Measurements from ENCODE around the gene PTPRN. TPM values are rescaled to one million over a fixed set of nuclear protein-coding genes. Genes with fewer than 3 reads are reported as not detected.

PTPRN gene
- total and polyA plus RNA-seq, 2 experiments from 2014 or later = 5.1 to 22.1 TPM

MicroRNAs encoded within 50 kb of the gene (microRNA counts, 767-probe panel; counts per million panel counts)
- not detected for microRNA hsa-miR-153

Small RNA genes within 50 kb of the gene (microRNA-seq; reads per million reads assigned to microRNA genes)
- not detected for gene MIR153-1

Small RNA genes within 50 kb of the gene (small RNA-seq; reads per million reads assigned to genes)
- gene AC053503.3 (ENCODE audit: low replicate concordance) = not detected
- 0.15 reads per million for gene MIR153-1 (ENCODE audit: low replicate concordance)

Other genes with a start within 250 kb of the PTPRN start
- gene IHH, start 248.5 kb downstream of the PTPRN start, total RNA-seq (2014; rRNA removed; shearing (Covaris generic)) = not detected in 2 replicates
- gene IHH, start 248.5 kb downstream of the PTPRN start, polyA plus RNA-seq (2016; fragmentation: Nextera tagmentation; extraction: Ambion mirVana) = not detected in 2 replicates
- 25.2 and 30.6 TPM in 2 replicates for gene NHEJ1, start 148.6 kb downstream of the PTPRN start, total RNA-seq (2014; rRNA removed; shearing (Covaris generic))
- 16.5 and 19.6 TPM in 2 replicates for gene NHEJ1, start 148.6 kb downstream of the PTPRN start, polyA plus RNA-seq (2016; fragmentation: Nextera tagmentation; extraction: Ambion mirVana)
- gene SLC23A3, start 139.4 kb downstream of the PTPRN start, total RNA-seq (2014; rRNA removed; shearing (Covaris generic)) = 0.73 TPM in 1 of 2 replicates, not detected in the other
- gene SLC23A3, start 139.4 kb downstream of the PTPRN start, polyA plus RNA-seq (2016; fragmentation: Nextera tagmentation; extraction: Ambion mirVana) = 0.10 and 0.26 TPM in 2 replicates
- 18.2 and 22.8 TPM in 2 replicates for gene CNPPD1, start 132.5 kb downstream of the PTPRN start, total RNA-seq (2014; rRNA removed; shearing (Covaris generic))
- 17.4 and 18.0 TPM in 2 replicates for gene CNPPD1, start 132.5 kb downstream of the PTPRN start, polyA plus RNA-seq (2016; fragmentation: Nextera tagmentation; extraction: Ambion mirVana)
- 35.1 and 41.8 TPM in 2 replicates for gene RETREG2, start 131.1 kb downstream of the PTPRN start, total RNA-seq (2014; rRNA removed; shearing (Covaris generic))
- 12.7 and 13.2 TPM in 2 replicates for gene RETREG2, start 131.1 kb downstream of the PTPRN start, polyA plus RNA-seq (2016; fragmentation: Nextera tagmentation; extraction: Ambion mirVana)
- gene ZFAND2B, start 102.6 kb downstream of the PTPRN start, total RNA-seq (2014; rRNA removed; shearing (Covaris generic)) = 21.5 and 30.0 TPM in 2 replicates
- gene ZFAND2B, start 102.6 kb downstream of the PTPRN start, polyA plus RNA-seq (2016; fragmentation: Nextera tagmentation; extraction: Ambion mirVana) = 13.1 and 16.3 TPM in 2 replicates
- gene ABCB6, start 90.4 kb downstream of the PTPRN start, total RNA-seq (2014; rRNA removed; shearing (Covaris generic)) = 35.1 and 43.6 TPM in 2 replicates
- 26.2 and 29.8 TPM in 2 replicates for gene ABCB6, start 90.4 kb downstream of the PTPRN start, polyA plus RNA-seq (2016; fragmentation: Nextera tagmentation; extraction: Ambion mirVana)
- gene ATG9A, start 79.8 kb downstream of the PTPRN start, total RNA-seq (2014; rRNA removed; shearing (Covaris generic)) = 54.2 and 62.7 TPM in 2 replicates
- gene ATG9A, start 79.8 kb downstream of the PTPRN start, polyA plus RNA-seq (2016; fragmentation: Nextera tagmentation; extraction: Ambion mirVana) = 18.0 and 20.7 TPM in 2 replicates
- 51.2 and 61.9 TPM in 2 replicates for gene ANKZF1, start 79.6 kb downstream of the PTPRN start, total RNA-seq (2014; rRNA removed; shearing (Covaris generic))
- gene ANKZF1, start 79.6 kb downstream of the PTPRN start, polyA plus RNA-seq (2016; fragmentation: Nextera tagmentation; extraction: Ambion mirVana) = 29.9 TPM in 2 replicates
- 5.4 and 5.6 TPM in 2 replicates for gene GLB1L, start 64.0 kb downstream of the PTPRN start, total RNA-seq (2014; rRNA removed; shearing (Covaris generic))
- gene GLB1L, start 64.0 kb downstream of the PTPRN start, polyA plus RNA-seq (2016; fragmentation: Nextera tagmentation; extraction: Ambion mirVana) = 1.7 TPM in 2 replicates
- gene STK16, start 63.9 kb downstream of the PTPRN start, total RNA-seq (2014; rRNA removed; shearing (Covaris generic)) = 12.1 and 17.0 TPM in 2 replicates
- 3.1 and 3.4 TPM in 2 replicates for gene STK16, start 63.9 kb downstream of the PTPRN start, polyA plus RNA-seq (2016; fragmentation: Nextera tagmentation; extraction: Ambion mirVana)
- 0.14 TPM in 1 of 2 replicates, not detected in the other for gene TUBA4B, start 56.2 kb downstream of the PTPRN start, total RNA-seq (2014; rRNA removed; shearing (Covaris generic))
- 0.17 TPM in 1 of 2 replicates, not detected in the other for gene TUBA4B, start 56.2 kb downstream of the PTPRN start, polyA plus RNA-seq (2016; fragmentation: Nextera tagmentation; extraction: Ambion mirVana)
- 77.7 and 89.6 TPM in 2 replicates for gene TUBA4A, start 55.5 kb downstream of the PTPRN start, total RNA-seq (2014; rRNA removed; shearing (Covaris generic))
- gene TUBA4A, start 55.5 kb downstream of the PTPRN start, polyA plus RNA-seq (2016; fragmentation: Nextera tagmentation; extraction: Ambion mirVana) = 43.3 and 44.3 TPM in 2 replicates
- 25.5 and 25.9 TPM in 2 replicates for gene DNAJB2, start 30.0 kb downstream of the PTPRN start, total RNA-seq (2014; rRNA removed; shearing (Covaris generic))
- gene DNAJB2, start 30.0 kb downstream of the PTPRN start, polyA plus RNA-seq (2016; fragmentation: Nextera tagmentation; extraction: Ambion mirVana) = 6.4 and 9.0 TPM in 2 replicates
- not detected in 2 replicates for gene RESP18, start 23.3 kb upstream of the PTPRN start, total RNA-seq (2014; rRNA removed; shearing (Covaris generic))
- not detected in 2 replicates for gene RESP18, start 23.3 kb upstream of the PTPRN start, polyA plus RNA-seq (2016; fragmentation: Nextera tagmentation; extraction: Ambion mirVana)
- 58.8 and 67.9 TPM in 2 replicates for gene DNPEP, start 78.5 kb upstream of the PTPRN start, total RNA-seq (2014; rRNA removed; shearing (Covaris generic))
- 44.9 and 49.2 TPM in 2 replicates for gene DNPEP, start 78.5 kb upstream of the PTPRN start, polyA plus RNA-seq (2016; fragmentation: Nextera tagmentation; extraction: Ambion mirVana)
- gene DES, start 109.0 kb upstream of the PTPRN start, total RNA-seq (2014; rRNA removed; shearing (Covaris generic)) = 2.0 and 6.1 TPM in 2 replicates
- gene DES, start 109.0 kb upstream of the PTPRN start, polyA plus RNA-seq (2016; fragmentation: Nextera tagmentation; extraction: Ambion mirVana) = 1.0 and 1.3 TPM in 2 replicates
- gene SPEG, start 125.4 kb upstream of the PTPRN start, total RNA-seq (2014; rRNA removed; shearing (Covaris generic)) = 32.4 and 32.6 TPM in 2 replicates
- gene SPEG, start 125.4 kb upstream of the PTPRN start, polyA plus RNA-seq (2016; fragmentation: Nextera tagmentation; extraction: Ambion mirVana) = 12.6 and 12.9 TPM in 2 replicates
- 33.8 and 37.3 TPM in 2 replicates for gene GMPPA, start 189.5 kb upstream of the PTPRN start, total RNA-seq (2014; rRNA removed; shearing (Covaris generic))
- 25.2 and 27.0 TPM in 2 replicates for gene GMPPA, start 189.5 kb upstream of the PTPRN start, polyA plus RNA-seq (2016; fragmentation: Nextera tagmentation; extraction: Ambion mirVana)
- gene ASIC4, start 205.1 kb upstream of the PTPRN start, total RNA-seq (2014; rRNA removed; shearing (Covaris generic)) = 3.6 TPM in 1 of 2 replicates, not detected in the other
- 0.13 and 0.40 TPM in 2 replicates for gene ASIC4, start 205.1 kb upstream of the PTPRN start, polyA plus RNA-seq (2016; fragmentation: Nextera tagmentation; extraction: Ambion mirVana)
- 232 and 252 TPM in 2 replicates for gene CHPF, start 234.4 kb upstream of the PTPRN start, total RNA-seq (2014; rRNA removed; shearing (Covaris generic))
- 34.4 and 36.5 TPM in 2 replicates for gene CHPF, start 234.4 kb upstream of the PTPRN start, polyA plus RNA-seq (2016; fragmentation: Nextera tagmentation; extraction: Ambion mirVana)
- 13.7 and 25.6 TPM in 2 replicates for gene TMEM198, start 234.6 kb upstream of the PTPRN start, total RNA-seq (2014; rRNA removed; shearing (Covaris generic))
- gene TMEM198, start 234.6 kb upstream of the PTPRN start, polyA plus RNA-seq (2016; fragmentation: Nextera tagmentation; extraction: Ambion mirVana) = 5.6 TPM in 2 replicates

Data from GM23338 (cell line).